ENCODE data around the gene SF3A1.

The SF3A1 gene

DNA sequence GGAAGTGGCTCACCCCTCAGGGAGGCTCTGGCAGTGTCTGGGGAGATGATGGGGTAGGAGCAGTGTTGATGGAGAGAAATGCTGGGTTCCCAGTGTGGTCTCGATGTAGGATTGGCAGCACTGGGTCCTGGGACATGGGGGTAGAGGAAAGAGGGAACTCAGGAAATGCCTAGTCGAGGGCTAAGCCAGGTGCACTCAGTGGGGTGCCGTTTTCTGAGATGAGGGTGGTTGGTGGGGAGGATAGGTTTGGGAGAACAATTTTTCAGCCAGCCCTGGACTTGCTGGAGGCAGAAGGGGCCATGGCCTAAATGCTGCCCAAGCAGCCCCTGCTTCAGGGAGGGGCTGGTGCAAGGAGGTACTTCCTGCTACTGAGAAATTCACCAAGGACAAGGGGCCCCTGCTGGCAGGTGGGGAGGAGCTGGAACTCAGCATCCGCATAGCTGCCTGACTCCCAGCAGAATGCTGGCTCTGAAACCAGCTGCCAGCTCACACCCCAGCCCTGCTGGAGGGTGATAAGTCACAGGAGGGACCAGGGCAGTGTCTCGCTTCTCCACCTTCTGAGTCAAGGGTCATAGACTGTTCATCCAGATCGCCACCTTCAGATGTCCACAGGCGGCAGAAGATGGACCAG is 6.1 kb upstream of the SF3A1 start:
- CTCF ChIA-PET, result no interaction called here
- no peak for TF ChIP-seq ZNF384 (IDR thresholded peaks at IDR 0.05)
- TF ChIP-seq, protein P1, sequence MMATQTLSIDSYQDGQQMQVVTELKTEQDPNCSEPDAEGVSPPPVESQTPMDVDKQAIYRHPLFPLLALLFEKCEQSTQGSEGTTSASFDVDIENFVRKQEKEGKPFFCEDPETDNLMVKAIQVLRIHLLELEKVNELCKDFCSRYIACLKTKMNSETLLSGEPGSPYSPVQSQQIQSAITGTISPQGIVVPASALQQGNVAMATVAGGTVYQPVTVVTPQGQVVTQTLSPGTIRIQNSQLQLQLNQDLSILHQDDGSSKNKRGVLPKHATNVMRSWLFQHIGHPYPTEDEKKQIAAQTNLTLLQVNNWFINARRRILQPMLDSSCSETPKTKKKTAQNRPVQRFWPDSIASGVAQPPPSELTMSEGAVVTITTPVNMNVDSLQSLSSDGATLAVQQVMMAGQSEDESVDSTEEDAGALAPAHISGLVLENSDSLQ (IDR thresholded peaks at IDR 0.05), result no peak
- no peak for TF ChIP-seq L3MBTL2 (conservative IDR thresholded peaks at IDR 0.05)
- TF ChIP-seq SUZ12 (IDR thresholded peaks at IDR 0.05), result no peak
- TF ChIP-seq NFRKB (IDR thresholded peaks at IDR 0.05), result no peak
- TF ChIP-seq TARDBP (IDR thresholded peaks at IDR 0.05), result no peak
- no peak for TF ChIP-seq CTBP1 (IDR thresholded peaks at IDR 0.05; ENCODE audit: borderline replicate concordance)
- no peak for TF ChIP-seq SP1 (IDR thresholded peaks at IDR 0.05)
- no peak for TF ChIP-seq ARNT (IDR thresholded peaks at IDR 0.05)
- POLR2A ChIA-PET, result no interaction called here
- no peak for DNase-seq (ENCODE audit: extremely low spot score)

- POLR2A ChIA-PET, result no interaction called here
- DNase-seq (ENCODE audit: extremely low spot score), result no peak
- CTCF ChIA-PET, result no interaction called here
- TF ChIP-seq SUZ12 (IDR thresholded peaks at IDR 0.05) (no peak), NFRKB (IDR thresholded peaks at IDR 0.05) (no peak), BHLHE40 (IDR thresholded peaks at IDR 0.05; ENCODE audit: borderline replicate concordance) (no peak), LEF1 (IDR thresholded peaks at IDR 0.05; ENCODE audit: borderline replicate concordance) (no peak), FOXM1 (IDR thresholded peaks at IDR 0.05; ENCODE audit: borderline replicate concordance) (no peak), SP1 (IDR thresholded peaks at IDR 0.05) (no peak)
- TF ChIP-seq, protein P1 (IDR thresholded peaks at IDR 0.05), result no peak
Observed at GRCh38 chr22:30361916-30362650, 5.4 kb upstream of the SF3A1 start.

GRCh38 chr22:30358541-30358940 is 1.8 kb upstream of the SF3A1 start:
- POLR2A ChIA-PET, result no interaction called here
- TF ChIP-seq FOXM1 (IDR thresholded peaks at IDR 0.05; ENCODE audit: borderline replicate concordance) (no peak), ARNT (IDR thresholded peaks at IDR 0.05) (no peak), FOXK2 (IDR thresholded peaks at IDR 0.05) (no peak), FOXA1 (IDR thresholded peaks at IDR 0.05) (no peak)
- CTCF ChIA-PET, result no interaction called here
- no peak for DNase-seq (ENCODE audit: extremely low spot score)

- POLR2A ChIA-PET, result interaction anchor here (1.0 to 2.1 kb wide), 7 partner anchors 11 to 39 kb away, joined by 5 to 31 read pairs (median 11); partner anchors contain the start of genes SEC14L2 and TBC1D10A
- no peak for DNase-seq (ENCODE audit: extremely low spot score)
- TF ChIP-seq FOXK2 (IDR thresholded peaks at IDR 0.05), result no peak
- TF ChIP-seq LEF1 (IDR thresholded peaks at IDR 0.05; ENCODE audit: borderline replicate concordance), result no peak
- CTCF ChIA-PET, result interaction anchor here (1.5 kb wide), 1 partner anchor 66 kb away, joined by 3 read pairs; no protein-coding TSS in a partner anchor
Observed at GRCh38 chr22:30357650-30358215, 1.0 kb upstream of the SF3A1 start.

DNA sequence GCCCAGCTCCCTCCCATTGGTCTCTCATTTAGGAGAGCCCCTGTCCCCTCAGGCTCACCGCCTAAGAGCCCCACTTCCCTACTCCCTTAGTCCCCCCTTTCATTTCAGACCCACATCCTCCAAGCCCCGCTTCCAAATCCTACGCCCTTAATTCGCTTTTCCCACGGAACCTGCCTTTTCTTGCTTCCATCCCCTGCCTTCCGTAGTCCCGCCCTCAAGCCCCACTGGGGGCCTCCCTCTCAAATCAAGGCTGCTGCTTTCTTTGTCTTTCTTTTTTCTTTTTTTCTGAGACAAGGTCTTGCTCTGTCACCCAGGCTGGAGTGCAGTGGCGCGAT is 509 bp upstream of the SF3A1 start:
- no peak for TF ChIP-seq FOXA1 (IDR thresholded peaks at IDR 0.05)
- no peak for TF ChIP-seq L3MBTL2 (conservative IDR thresholded peaks at IDR 0.05)
- TF ChIP-seq HDGF (IDR thresholded peaks at IDR 0.05; ENCODE audit: borderline replicate concordance), result no peak
- no peak for TF ChIP-seq ZNF384 (IDR thresholded peaks at IDR 0.05)
- TF ChIP-seq TARDBP (IDR thresholded peaks at IDR 0.05), result no peak
- no peak for TF ChIP-seq BHLHE40 (IDR thresholded peaks at IDR 0.05; ENCODE audit: borderline replicate concordance)
- TF ChIP-seq NFRKB (IDR thresholded peaks at IDR 0.05), result no peak
- TF ChIP-seq SP1 (IDR thresholded peaks at IDR 0.05), result no peak
- no peak for TF ChIP-seq CTBP1 (IDR thresholded peaks at IDR 0.05; ENCODE audit: borderline replicate concordance)
- TF ChIP-seq SUZ12 (IDR thresholded peaks at IDR 0.05), result no peak
- TF ChIP-seq ARNT (IDR thresholded peaks at IDR 0.05), result no peak
- TF ChIP-seq, protein P1 (IDR thresholded peaks at IDR 0.05), result no peak
- ChIA-PET CTCF (interaction anchor here (0.7 to 1.5 kb wide), 3 partner anchors 30 to 70 kb away, joined by 3 to 7 read pairs (median 4); partner anchors contain the start of gene RNF215), POLR2A (interaction anchor here (0.6 to 2.1 kb wide), 27 partner anchors 8 to 753 kb away, joined by 3 to 31 read pairs (median 6); partner anchors contain the start of genes CASTOR1, RNF215, SEC14L2 and TBC1D10A)
- no peak for DNase-seq (ENCODE audit: extremely low spot score)

DNA sequence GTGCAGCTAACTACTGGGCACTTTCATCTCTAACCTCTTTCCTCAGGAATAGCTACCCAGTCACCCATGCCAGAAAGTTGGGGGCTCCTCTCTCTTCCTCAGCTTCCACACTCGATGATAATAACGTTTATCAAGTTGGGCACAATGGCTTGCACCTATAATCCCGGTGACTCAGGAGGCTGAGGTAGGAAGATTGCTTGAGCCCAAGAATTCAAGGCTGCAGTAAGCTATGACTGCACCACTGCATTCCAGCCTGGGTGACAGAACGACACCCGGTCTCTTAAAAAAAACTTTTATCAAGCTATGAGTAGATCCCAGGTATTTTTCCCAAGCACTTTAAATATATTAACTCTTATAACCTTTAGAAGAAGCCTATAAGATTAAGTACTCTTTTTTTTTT is 2.0 kb downstream of the SF3A1 start:
- DNase-seq (ENCODE audit: extremely low spot score), result no peak
- ChIA-PET CTCF (interaction anchor here (0.7 kb wide), 1 partner anchor 98 kb away, joined by 6 read pairs; no protein-coding TSS in a partner anchor), POLR2A (no interaction called here)
- no peak for TF ChIP-seq LEF1 (IDR thresholded peaks at IDR 0.05; ENCODE audit: borderline replicate concordance)
- TF ChIP-seq FOXM1 (IDR thresholded peaks at IDR 0.05; ENCODE audit: borderline replicate concordance), result no peak
- TF ChIP-seq ZNF384 (IDR thresholded peaks at IDR 0.05), result no peak
- TF ChIP-seq CTBP1 (IDR thresholded peaks at IDR 0.05; ENCODE audit: borderline replicate concordance), result no peak
- TF ChIP-seq BHLHE40 (IDR thresholded peaks at IDR 0.05; ENCODE audit: borderline replicate concordance), result no peak
- no peak for TF ChIP-seq ELF4 (IDR thresholded peaks at IDR 0.05)
- TF ChIP-seq FOXA1 (IDR thresholded peaks at IDR 0.05), result no peak
- TF ChIP-seq L3MBTL2 (conservative IDR thresholded peaks at IDR 0.05), result no peak
